Measurements from ENCODE around the gene HRG. TPM values are rescaled to one million over a fixed set of nuclear protein-coding genes. Genes with fewer than 3 reads are reported as not detected.

Gene HRG
- total and polyA plus RNA-seq, 2 donors (not counting 3 experiments of a cell fraction or from before 2014, with no cell fraction given), result not detected

- dilution Hi-C loops (cut with MboI; ENCODE audit: extremely low pct_ligation_motif_present, low sequenced_read_pairs) (no loop called here), intact Hi-C loops (cut with micrococcal nuclease) (no loop called here)
- Histone ChIP-seq H3K36me3 (ENCODE audit: control insufficient read depth in 2 of 2, extremely low read depth in 1 of 2, insufficient read depth in 2 of 2, low read length in 2 of 2) (no peaks in the 10 kb centered on the region), H3K4me3 (replicated peaks in 1 of 3; ENCODE audit: insufficient read depth in 1 of 3, low read depth in 1 of 3, low read length in 3 of 3) (no peak overlapping the region), H4K20me1 (replicated peaks; ENCODE audit: control insufficient read depth, extremely low read depth, insufficient read depth, low read length) (no peaks in the 10 kb centered on the region), H2AFZ (ENCODE audit: low read depth, low read length) (no peak overlapping the region), H3K4me2 (ENCODE audit: insufficient read depth, low read length) (no peak overlapping the region), H3K4me1 (ENCODE audit: control insufficient read depth, extremely low read depth, insufficient read depth, low read length) (no peaks in the 10 kb centered on the region), H3K27me3 (ENCODE audit: control insufficient read depth in 2 of 2, insufficient read depth in 2 of 2, low read length in 2 of 2) (no peaks in the 10 kb centered on the region), H3K9me3 (replicated peaks; ENCODE audit: control insufficient read depth, insufficient read depth, low read length) (no peaks in the 10 kb centered on the region), H3K27ac (ENCODE audit: insufficient read depth, low read depth, low read length) (no peak overlapping the region), H3K9ac (replicated peaks; ENCODE audit: extremely low read depth, insufficient read depth, low read length) (no peak overlapping the region), H3K9me1 (replicated peaks; ENCODE audit: control insufficient read depth, extremely low read depth, insufficient read depth, low read length) (no peaks in the 10 kb centered on the region), H3K79me2 (ENCODE audit: control insufficient read depth, insufficient read depth, low read length) (no peaks in the 10 kb centered on the region)
- no peak for DNase-seq (ENCODE audit: low read depth, low spot score)
- no TSS peak for BruUV-seq (replicated peaks)
- TF ChIP-seq FOS (IDR thresholded peaks at IDR 0.05; ENCODE audit: borderline replicate concordance, insufficient read depth, low read length) (no peak), CTCF (IDR thresholded peaks at IDR 0.05; ENCODE audit: extremely low read depth in 1 of 2, insufficient read depth in 1 of 2, low read depth in 1 of 2, low read length in 2 of 2) (no peak), EZH2 (IDR thresholded peaks at IDR 0.05; ENCODE audit: borderline replicate concordance, low read depth, low read length, severe bottlenecking) (no peak), POLR2AphosphoS5 (IDR thresholded peaks at IDR 0.05; ENCODE audit: insufficient read depth, low read depth, low read length) (no peak), GATA2 (IDR thresholded peaks at IDR 0.05; ENCODE audit: insufficient read depth, insufficient read length, low read depth, low read length) (no peak), MAX (IDR thresholded peaks at IDR 0.05; ENCODE audit: insufficient read depth, insufficient read length) (no peak), POLR2A (IDR thresholded peaks at IDR 0.05; ENCODE audit: low read depth, low read length) (no peak), MYC (IDR thresholded peaks at IDR 0.05; ENCODE audit: low read depth, low read length) (no peak), JUN (IDR thresholded peaks at IDR 0.05; ENCODE audit: borderline replicate concordance, insufficient read depth, insufficient read length, low read depth) (no peak)
- FAIRE-seq, result no peak
- ChIA-PET POLR2A (no interaction called here), CTCF (no interaction called here)
Measured at GRCh38 chr3:186635532-186635931, 30.3 kb upstream of the HRG start.

All from endothelial cell of umbilical vein (primary cell).